ENCODE measurements around the gene GIGYF2.
"Not testable (repeated sequence)": the region's sequence is repeated elsewhere in the genome, so short reads cannot be mapped to it uniquely, and the experiment has no call there.

GIGYF2 gene

DNA sequence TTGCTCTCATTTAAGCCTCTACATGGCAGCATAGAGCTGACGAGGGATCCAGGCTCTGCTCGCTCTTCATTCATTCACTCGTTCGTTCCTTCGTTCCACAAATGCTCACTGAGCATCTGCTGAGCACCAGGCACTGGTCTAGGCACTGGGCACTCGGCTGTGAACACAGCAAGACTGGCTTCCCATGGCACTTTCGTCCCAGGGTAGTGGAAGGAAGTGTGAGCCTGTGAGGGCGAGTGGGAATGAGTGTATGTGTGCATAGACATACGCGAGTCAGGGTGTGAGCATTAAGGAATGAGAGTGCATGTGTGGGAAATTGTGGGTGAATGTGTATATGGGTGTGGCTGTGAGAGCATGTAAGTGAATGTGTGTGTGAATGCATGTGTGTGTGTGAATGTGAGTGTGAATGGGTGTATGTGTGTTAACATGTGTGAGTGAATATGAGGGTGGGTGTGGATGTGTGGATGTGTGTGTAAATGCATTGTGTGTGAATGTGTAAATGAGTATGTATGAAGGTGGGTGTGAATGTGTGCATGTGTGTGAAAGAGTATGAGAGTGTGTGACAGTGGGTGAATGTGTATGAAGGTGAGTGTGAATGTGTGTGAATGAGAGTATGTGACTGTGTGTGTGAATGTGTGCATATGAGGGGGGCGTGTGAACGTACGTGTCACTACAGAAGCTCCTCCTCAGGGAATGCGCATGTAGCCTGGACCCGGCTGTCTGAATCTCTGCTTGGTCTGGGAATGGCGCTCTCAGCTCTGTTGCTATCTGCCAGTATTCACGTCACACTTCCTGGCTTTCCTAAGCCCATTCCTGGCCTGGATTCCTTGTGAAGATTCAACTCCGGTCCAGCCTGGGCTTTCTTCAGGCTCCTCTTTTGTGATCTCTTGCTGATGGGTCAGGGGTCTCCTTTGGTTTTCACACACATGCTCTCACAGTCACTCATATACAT, 201.7 kb downstream of the GIGYF2 start:
- no peak for FAIRE-seq

DNA sequence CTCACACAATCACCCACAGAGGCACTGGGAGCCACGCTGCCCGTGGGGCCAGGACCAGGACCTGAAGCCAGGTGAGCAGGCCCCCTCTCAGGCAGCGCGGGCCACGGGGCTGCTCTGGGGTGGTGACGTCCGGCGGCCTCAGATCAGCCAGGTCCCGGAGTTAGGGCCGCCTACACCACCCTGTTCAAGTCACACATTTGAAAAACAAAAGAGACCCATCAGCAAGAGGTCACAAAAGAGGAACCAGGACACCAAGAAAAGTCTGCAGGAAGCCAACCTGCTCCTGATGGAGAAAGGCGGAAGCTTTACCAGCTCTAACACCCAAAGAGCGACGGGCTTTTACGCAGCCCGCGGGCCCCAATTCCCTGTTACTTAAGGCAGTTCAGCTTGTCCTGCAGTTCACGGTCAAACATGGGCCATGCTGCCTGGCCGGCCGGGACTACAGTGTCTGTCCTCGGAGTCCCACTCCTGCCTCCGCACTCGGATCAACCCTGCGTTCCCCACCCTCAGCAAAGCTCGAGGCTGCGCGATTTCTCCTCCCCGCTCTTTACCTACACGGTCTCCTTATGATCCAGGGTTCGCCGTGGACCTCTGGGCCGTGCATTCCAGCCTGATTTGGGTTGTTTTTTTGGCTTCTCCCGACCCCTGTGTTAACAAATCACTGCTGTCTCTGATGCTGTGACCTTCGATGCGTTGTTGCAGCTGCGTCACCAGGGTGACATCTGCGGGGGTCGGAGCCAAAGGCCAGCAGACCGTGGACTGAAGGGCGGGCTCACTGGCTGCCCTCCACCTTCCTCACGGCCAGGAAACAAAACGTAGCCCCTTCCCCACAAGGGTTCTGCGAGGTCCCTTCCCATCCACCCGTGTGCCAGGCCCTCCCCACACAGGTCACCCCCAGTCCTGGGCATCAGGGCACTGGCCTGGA, 203.9 kb downstream of the GIGYF2 start:
- FAIRE-seq, result no peak

DNA sequence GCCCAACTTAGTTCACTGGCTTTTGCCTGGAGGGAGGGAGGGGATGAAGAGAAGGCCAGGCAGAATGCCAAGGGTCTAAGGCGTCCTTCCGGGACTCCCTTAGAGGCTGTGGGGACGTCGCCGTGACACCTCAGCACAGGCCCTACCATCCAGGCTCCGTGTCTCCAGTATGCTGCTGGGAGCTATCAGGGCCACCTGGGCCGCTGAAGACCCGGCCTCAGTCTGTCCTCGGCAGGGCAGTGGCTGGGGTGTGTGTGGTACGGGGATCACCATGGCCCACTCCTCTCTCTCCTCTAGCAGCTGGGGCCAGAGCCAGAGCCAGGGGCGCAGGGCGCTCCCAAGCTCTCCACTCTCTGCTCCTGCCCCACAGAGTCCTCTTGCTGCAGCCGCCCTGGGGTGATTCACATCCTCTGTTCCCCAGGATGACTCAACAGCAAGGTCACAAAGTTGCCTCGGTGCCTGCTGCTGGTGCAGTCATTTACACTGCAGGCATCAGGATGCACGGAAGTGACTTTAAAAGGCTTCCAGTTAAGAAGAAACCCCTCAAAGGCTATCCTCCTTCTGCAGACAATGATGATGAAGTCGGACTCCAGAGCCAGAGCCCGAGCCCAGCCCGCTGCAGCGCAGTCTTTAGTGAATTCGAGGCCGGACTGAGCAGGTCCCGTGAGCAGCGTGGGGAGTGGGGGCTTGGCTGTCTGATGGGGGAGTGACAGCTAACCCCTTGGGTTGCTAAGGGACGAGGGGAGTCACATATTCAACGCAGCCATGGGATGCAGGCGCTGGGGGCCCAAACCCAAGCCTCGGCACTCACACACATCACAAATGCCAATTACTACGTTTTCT, 204.8 kb downstream of the GIGYF2 start:
- FAIRE-seq, result no peak

DNA sequence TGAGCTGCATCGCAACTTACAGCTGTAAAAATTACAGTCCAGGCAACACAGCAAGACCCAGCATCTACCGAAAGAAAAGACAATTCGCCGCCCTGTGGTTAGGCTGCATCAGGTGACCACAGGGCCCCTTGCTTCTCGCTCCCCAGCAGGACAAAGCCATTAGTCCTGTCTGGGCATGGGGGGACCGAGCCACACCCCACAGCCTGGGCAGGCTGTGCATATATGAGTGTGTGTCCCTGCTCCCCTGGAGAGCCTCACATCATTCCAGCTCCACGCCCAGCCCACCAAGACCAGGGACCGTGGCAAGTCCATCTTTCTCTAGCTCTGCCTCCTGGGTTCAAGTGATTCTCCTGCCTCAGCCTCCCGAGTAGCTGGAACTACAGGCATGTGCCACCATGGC, 206.9 kb downstream of the GIGYF2 start:
- no peak for FAIRE-seq

DNA sequence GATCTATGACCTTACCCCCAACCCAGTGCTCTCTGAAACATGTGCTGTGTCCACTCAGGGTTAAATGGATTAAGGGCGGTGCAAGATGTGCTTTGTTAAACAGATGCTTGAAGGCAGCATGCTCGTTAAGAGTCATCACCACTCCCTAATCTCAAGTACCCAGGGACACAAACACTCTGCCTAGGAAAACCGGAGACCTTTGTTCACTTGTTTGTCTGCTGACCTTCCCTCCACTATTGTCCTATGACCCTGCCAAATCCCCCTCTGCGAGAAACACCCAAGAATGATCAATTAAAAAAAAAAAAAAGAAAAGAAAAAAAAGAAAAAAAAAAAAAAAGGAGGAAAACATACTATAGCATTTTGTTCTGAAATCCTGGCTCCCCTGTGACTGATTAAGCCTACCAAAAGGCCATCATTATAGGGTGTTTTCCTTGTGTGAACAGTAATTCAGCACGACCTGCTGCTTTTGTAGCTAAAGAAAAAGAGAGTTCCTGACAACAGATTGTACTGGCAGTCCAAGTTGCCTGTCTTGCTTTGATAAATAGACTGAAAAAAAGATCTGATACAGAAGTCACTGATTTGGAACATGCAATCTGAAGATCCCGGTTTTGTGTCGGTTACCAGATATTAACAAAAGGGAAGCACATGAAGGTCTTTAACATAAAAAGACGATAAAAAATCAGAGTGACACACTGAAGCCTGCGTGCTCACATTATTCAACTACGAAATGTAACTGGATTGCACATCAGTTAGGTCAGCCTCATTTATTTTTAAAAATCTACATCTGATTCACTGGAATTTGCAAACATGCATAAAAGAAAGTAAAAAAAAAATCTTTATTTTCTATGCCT, 210.0 kb downstream of the GIGYF2 start:
- not testable (repeated sequence) for FAIRE-seq

DNA sequence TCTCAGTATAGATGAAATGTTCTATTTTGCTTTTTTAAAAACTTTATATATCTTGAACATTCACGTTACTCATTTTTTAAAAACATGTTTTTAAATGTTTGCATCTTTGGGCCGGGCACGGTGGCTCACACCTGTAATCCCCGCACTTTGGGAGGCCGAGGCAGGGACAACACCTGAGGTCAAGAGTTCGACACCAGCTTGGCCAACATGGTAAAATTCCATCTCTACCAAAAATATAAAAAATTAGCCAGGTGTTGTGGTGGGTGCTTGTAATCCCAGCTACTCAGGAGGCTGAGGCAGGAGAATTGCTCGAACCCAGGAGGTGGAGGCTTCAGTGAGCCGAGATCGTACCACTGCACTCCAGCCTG, 210.6 kb downstream of the GIGYF2 start:
- FAIRE-seq, result not testable (repeated sequence)

DNA sequence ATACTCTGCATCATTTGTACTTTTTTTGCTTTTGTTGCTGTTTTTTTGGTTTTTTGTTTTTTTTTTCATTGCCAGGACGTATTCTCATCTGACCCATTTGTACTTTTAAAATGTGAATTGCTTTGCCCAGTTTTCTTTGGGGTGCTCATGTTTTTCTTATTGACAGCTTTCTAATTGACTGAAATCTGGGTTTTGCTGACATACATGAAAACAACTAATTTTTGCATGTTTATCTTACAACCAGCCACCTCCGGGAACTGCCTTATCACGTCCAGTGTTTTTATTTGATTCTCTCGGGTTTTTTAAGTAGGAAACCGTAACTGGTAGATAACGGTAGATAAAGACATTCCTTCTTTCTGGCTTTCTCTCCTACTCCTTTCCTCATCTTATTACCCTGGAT, 211.6 kb downstream of the GIGYF2 start:
- FAIRE-seq, result no peak

All from G401.6 (cell line).